NCI-H2081 treated with DMSO at 0.1 percent for 48 hours (cell line): ENCODE results near the gene DBP.
"Not testable (repeated sequence)": the region's sequence is repeated elsewhere in the genome, so short reads cannot be mapped to it uniquely, and the experiment has no call there.

Source experiments
- DNase-seq: peaks from one replicate; lab custom pipeline; 2025; lab: John Stamatoyannopoulos, UW

Gene DBP

DNA sequence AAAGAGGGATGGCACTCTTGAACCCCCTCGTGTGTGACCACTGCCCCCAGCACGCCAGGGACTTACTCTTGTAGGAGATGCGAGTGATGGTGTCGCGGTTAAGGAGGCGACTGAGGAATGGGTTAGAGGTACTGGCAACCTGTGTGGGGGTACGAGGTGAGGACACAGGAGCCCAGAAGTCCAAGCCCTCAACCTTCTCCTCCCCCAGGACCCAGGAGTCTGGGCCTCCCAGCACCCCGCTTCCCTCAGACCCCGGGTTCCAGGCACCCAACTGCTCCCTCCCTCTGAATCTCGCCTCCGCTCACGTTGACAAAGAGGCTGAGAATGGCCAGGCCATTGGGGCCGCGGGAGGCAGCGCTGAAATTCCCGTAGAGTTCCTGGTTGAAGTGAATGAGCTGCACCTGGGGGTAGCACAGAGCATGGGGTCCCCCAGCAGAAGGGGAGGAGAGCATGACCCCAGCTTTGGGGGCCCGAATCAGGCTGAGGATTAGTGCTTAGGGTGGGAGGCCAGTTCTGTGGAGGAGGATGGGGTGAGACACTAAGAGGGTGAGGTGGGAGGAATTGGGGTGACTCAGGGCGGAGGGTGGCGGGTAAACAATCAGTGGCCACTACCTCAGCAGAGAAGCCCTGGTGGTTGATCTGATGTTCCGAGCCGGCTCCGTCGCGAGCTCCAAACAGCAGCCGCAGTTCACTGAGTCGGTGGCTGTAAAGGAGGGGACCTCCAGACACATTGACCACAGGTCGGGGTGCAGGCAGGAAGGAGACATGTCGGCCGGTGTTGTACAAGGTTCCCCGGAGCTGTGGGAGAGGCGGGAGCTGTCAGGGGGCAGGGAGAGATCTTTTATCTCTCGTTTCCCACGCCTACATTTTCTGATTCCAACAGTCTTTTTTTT is 2.5 kb upstream of the DBP start:
- no peak for DNase-seq

DNA sequence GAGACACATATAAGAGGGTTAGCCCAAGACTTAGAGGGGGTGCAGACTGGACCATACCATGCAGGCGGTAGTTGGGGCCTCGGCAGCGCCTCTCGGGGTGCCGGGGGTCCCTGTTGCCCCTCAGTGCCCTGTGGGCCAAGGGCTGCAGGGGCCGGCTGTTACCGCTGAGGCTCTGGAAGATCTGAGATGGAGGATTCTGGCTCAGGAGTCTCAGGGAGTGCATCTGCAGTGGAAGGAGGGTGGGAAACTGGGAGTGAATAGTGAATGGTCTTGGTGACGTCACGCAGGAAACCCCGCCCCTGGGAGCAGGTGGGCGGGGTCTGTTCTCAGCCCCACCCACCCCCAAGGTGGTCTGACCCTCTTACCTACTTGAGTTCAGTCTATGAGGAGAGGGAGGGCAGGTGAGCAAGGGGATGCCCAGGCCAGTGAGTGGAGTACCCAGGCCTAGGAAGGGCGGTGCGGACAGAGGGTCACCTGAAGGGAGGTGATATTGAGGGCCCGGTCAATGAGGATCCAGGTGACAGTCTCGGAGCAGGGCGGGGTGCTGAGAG is 1.7 kb upstream of the DBP start:
- no peak for DNase-seq

- DNase-seq = peak; percentile 54
Measured at GRCh38 chr19:48637948-48638830, 1.0 kb upstream of the DBP start.

GRCh38 chr19:48637449-48637947 is 319 bp upstream of the DBP start:
- DNase-seq = peak; percentile 93

GRCh38 chr19:48635966-48636858 is 967 bp downstream of the DBP start:
- DNase-seq = no peak

- DNase-seq = no peak
Measured at GRCh38 chr19:48635263-48635965, 1.8 kb downstream of the DBP start.

DNA sequence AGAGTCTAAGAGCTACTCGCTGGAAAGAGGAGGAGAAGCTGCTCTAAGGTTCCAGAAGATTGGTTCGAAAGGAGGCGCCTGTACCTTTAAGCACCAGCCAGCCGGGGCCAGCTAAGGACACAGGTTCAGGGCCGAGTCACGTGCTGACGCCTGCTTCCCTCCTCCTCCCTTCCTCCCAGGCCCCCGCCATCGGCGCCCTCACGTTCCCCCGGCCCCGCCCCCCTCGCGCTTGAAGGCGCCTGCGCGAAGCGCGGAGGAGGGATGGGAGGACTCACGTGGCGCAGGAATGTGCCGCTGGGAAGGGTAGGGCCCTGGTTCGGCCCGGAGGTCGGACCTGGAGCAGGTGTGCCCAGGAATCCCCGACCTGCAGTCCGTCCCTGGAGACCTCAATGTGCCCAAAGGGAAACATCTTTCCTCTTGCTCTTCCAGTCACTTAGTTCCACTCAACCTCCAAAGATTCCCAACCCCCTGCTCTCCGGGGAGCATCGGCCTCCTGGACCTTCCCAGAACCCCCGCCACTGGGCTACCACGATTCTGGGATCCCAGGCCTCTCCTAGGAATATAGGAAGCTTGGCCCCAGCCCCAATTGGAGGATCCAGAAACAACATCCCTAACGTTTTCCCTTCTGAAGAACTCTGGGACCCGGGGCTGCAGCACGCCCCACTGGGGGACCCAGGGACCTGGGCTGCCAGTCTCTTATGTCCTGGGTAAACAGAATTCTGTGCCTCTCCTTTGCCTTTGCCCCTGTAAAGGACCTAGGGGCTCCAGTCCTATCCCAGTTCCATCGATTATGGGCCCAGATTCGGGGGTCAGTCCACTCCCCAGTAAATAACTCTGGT is 2.5 kb downstream of the DBP start:
- peak; percentile 83 for DNase-seq

DNA sequence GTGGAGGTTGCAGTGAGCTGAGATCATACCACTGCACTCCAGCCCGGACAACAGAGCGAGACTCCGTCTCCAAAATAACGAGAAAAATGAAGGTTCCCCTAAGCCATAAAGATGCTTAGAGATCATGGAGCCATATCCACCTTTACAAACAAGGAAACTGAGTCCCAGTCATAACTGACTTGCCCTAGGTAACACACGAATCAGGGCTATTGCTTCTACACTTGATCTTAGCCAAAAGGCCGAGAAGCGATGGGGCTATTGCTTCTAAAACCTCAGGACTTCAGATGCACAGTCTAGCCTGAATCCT is 3.2 kb downstream of the DBP start:
- DNase-seq = no peak

DNA sequence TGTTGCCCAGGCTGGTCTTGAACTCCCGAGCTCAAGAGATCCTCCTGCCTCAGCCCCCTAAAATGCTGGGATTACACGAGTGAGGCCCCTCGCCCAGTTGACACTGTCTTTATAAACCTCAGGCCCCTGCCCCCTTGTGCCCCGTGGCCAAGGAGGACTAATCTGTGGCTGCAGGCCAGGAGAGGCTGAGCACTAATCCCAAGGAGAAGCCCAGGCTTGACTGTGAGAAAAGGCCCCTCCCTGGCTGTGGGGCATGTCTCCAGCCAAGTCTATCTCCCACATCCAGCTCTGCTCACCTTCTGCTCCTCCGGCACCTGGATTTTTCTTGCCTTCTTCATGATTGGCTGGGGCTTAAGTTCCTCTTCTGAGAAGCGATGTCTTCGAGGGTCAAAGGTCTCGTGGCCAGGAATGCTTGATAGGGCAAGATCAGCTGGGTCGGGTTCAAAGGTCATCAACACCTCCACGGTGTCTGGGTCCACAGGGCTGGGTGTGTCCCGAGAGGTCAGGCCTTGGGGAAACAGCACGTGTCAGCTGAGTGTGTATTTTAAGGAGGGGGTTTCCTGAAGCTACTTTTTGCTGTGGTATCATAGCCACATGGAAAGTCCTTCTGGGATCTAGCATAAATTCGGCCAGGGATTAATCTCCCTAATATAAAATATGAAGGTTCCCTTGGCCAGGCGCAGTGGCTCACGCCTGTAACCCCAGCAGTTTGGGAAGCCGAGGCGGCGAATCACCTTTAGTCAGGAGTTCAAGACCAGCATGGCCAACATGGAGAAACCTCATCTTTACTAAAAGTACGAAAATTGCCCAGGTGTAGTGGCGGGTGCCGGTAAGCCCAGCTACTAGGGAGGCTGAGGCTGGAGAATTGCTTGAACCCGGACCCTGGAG is 3.8 kb downstream of the DBP start:
- no peak for DNase-seq

DNA sequence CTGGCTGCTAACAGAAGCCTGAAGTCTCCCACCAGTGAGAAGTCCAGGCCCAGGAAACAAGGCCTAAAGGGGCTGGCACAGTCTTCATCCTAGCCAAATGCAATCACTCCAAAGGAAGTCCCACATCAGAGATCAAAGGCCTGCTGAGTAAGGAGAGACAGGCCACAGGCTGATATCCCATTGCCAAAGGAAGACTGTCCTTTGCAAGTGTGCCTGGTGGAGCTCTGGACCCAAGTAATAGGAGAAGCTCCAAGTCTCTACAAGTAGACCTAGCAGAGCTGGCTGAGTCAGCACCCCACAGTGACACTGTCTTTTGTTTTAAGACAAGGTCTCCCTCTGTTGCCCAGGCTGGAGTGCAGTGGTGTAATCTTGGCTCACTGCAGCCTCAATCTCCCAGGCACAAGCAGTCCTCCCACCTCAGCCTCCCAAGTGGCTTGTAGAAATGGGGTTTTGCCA is 4.5 kb downstream of the DBP start:
- no peak for DNase-seq

DNA sequence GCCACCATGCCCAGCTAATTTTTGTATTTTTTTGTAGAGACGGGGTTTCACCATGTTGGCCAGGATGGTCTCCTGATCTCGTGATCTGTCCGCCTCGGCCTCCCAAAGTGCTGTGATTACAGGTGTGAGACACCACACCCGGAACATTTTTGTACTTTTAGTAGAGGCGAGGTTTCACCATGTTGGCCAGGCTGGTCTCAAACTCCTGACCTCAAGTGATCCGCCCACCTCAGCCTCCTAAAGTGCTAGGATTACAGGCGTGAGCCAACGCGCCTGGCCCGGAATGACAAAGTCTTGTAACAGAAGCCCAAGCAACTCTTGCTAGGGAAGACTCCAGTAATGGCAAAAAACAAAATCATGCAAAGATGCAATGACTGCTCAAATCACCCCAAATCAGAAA is 4.9 kb downstream of the DBP start:
- not testable (repeated sequence) for DNase-seq

- no peak for DNase-seq
Measured at GRCh38 chr19:48631225-48631624, 6.0 kb downstream of the DBP start.

DNA sequence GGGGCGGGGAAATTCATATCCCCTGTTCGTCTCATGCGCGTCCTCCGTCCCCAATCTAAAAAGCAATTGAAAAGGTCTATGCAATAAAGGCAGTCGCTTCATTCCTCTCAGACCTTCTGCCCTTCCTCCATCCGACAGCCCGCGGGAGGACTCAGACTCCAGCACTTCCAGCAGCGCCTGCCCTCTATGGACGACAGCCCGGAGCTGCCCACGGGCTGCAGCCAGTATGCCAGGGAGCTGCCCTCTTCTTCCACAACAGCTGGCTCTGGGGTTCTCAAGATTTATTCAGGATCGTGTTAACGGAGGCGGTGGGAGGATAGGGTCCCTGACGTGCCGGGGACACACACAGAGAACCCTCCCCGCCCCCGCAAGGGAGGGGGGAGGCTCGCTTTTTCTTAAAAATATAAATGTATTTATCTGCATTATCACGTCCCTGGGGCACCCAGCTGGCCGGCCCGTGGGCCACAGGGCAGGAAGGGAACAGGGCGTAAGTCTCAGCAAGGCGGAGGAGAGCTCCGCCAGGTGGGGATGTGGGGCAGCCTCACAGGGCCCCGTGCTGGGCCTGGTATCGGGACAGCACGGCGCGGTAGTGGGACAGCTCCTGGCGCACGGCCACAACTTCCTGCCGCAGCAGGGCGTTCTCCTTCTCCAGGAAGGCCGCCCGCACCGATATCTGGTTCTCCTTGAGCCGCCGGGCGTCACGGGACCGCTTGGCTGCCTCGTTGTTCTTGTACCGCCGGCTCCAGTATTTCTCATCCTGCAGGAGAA is 6.7 kb downstream of the DBP start:
- no peak for DNase-seq

DNA sequence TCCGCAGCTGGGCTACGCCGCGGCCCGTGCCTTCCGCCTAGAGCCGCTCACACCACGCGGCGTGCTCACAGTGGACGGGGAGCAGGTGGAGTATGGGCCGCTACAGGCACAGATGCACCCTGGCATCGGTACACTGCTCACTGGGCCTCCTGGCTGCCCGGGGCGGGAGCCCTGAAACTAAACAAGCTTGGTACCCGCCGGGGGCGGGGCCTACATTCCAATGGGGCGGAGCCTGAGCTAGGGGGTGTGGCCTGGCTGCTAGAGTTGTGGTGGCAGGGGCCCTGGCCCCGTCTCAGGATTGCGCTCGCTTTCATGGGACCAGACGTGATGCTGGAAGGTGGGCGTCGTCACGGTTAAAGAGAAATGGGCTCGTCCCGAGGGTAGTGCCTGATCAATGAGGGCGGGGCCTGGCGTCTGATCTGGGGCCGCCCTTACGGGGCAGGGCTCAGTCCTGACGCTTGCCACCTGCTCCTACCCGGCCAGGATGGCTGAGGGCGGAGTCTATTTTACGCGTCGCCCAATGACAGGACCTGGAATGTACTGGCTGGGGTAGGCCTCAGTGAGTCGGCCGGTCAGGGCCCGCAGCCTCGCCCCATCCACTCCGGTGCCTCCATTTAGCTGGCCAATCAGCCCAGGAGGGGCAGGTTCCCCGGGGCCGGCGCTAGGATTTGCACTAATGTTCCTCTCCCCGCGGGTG is 7.4 kb downstream of the DBP start:
- DNase-seq = no peak

DNA sequence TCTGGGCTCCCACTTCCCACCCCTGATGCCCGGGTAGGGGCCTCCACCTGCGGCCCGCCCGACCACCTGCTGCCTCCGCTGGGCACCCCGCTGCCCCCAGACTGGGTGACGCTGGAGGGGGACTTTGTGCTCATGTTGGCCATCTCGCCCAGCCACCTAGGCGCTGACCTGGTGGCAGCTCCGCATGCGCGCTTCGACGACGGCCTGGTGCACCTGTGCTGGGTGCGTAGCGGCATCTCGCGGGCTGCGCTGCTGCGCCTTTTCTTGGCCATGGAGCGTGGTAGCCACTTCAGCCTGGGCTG is 7.9 kb downstream of the DBP start:
- DNase-seq = no peak

DNA sequence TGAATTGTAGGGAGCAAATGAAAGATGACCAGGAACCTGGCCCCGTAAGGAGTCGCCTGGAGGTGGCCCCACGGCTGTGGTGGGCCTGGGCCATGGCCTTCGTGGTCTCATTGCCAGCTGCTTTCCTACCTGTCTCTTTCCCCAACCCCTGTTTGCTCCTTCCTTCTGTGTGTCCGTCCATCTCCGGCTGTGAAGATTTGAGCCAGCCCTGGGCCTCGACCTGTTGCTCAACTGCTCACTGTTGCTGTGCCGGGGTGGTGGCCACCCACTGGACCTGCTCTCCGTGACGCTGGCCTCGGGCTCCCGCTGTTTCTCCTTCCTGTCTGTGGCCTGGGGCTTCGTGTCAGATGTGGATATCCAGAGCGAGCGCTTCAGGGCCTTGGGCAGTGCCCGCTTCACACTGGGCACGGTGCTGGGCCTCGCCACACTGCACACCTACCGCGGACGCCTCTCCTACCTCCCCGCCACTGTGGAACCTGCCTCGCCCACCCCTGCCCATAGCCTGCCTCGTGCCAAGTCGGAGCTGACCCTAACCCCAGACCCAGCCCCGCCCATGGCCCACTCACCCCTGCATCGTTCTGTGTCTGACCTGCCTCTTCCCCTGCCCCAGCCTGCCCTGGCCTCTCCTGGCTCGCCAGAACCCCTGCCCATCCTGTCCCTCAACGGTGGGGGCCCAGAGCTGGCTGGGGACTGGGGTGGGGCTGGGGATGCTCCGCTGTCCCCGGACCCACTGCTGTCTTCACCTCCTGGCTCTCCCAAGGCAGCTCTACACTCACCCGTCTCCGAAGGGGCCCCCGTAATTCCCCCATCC is 8.5 kb downstream of the DBP start:
- DNase-seq = no peak

DNA sequence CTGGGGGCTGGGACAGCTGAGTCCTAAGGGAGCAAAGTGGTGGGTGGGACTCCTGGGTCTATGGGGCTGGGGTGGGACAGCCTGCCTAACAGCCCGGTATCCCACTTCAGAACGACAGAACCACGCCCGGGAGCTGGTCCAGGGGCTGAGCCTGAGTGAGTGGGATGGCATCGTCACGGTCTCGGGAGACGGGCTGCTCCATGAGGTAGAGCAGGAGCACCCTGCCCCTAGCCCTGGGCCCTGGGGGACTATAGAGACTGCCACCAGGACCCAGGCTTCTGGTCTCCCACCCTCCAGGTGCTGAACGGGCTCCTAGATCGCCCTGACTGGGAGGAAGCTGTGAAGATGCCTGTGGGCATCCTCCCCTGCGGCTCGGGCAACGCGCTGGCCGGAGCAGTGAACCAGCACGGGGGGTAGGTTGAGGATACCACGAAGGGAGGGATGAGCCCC is 9.3 kb downstream of the DBP start:
- no peak for DNase-seq
